GM13977 (cell line): ENCODE measurements around the gene LMF1.

Experiments
- DNase-seq: peaks from one replicate; pipeline ENCODE4 v3.0.0; 2012; ENCODE audit warnings: low spot score
- in situ Hi-C: fragments of 300-500 bp; cut with MboI; formaldehyde crosslinking; loops from one replicate; pipeline ENCODE4 v1.12.0; 2022; ENCODE audit warnings: low sequenced_read_pairs, low pct_unique_long_range_greater_than_20kb, mixed read lengths, inconsistent platforms; ENCODE audit not compliant: unreplicated experiment
- TF ChIP-seq, protein P1 (sequence below): IDR thresholded peaks from 2 replicates; pipeline ENCODE4 v1.5.1; 2012; ENCODE audit warnings: mild to moderate bottlenecking, control low read depth; ENCODE audit not compliant: insufficient read depth; ENCODE audit errors: extremely low read depth, missing control alignments

LMF1 gene

DNA sequence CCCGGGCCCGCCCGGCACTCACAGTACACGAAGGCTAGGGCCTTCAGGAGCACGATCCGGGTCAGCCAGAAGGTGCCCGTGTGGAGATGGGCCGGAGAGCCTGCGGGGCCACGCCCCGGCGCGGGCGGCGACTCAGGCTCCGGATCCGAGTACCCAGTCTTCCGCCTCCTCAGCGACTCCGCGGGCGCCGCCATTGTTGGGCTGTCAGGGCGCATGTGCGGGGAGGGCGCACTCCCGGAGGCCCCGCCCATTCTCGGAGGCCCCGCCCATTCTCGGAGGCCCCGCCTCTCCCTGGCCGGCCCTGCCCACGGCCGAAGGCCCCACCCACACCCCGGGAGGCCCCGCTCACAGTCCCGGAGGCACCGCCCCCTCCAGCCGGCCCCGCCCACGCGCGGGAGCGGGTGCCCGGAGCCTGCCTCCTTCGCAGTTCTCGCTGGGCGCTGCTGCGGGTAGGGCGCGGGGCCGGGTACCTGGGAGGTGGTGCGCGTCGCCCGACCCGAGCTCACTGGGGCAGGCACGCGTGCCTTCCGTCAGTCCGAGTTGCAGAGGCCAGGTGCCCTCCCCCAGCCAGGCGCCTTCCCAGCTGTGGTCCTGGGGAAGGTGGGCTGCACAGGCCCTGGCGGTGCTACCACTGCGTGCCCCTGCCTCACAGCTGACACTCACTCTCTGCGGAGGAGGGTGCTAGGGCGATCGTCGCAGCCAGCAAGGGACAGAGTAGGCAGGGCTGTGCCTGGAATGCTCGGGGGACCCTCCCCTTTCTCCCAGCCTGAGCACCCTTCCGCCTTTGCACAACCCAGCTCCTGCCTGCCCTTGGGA is at the start of gene LMF1:
TSS of gene LMF1 (minus strand) at position 219 of the 816 bp plus-strand sequence. CDS start at position 215, 4 bp downstream.
- DNase-seq, result peak; percentile 100
- TF ChIP-seq, protein P1, sequence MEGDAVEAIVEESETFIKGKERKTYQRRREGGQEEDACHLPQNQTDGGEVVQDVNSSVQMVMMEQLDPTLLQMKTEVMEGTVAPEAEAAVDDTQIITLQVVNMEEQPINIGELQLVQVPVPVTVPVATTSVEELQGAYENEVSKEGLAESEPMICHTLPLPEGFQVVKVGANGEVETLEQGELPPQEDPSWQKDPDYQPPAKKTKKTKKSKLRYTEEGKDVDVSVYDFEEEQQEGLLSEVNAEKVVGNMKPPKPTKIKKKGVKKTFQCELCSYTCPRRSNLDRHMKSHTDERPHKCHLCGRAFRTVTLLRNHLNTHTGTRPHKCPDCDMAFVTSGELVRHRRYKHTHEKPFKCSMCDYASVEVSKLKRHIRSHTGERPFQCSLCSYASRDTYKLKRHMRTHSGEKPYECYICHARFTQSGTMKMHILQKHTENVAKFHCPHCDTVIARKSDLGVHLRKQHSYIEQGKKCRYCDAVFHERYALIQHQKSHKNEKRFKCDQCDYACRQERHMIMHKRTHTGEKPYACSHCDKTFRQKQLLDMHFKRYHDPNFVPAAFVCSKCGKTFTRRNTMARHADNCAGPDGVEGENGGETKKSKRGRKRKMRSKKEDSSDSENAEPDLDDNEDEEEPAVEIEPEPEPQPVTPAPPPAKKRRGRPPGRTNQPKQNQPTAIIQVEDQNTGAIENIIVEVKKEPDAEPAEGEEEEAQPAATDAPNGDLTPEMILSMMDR, result no peak
- in situ Hi-C loops, result no loop called here

DNA sequence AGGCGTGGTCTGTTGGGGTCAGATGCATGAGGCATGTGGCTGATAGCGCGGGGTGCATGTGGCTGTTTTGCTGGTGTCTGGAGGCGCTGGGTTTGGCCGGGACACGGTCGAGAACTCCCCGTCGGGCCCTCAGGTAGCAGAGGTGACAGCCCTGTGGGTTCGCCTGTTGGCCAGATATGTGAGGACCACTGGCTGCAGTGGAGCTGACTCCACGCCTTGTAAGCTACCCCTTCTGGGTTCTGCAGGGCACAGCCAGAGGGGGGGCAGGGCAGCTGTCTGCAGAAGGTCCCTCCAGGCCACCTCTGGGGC is 49.3 kb upstream of the LMF1 start:
- in situ Hi-C loops, result no loop called here
- DNase-seq, result no peak
- TF ChIP-seq, protein P1, result no peak

DNA sequence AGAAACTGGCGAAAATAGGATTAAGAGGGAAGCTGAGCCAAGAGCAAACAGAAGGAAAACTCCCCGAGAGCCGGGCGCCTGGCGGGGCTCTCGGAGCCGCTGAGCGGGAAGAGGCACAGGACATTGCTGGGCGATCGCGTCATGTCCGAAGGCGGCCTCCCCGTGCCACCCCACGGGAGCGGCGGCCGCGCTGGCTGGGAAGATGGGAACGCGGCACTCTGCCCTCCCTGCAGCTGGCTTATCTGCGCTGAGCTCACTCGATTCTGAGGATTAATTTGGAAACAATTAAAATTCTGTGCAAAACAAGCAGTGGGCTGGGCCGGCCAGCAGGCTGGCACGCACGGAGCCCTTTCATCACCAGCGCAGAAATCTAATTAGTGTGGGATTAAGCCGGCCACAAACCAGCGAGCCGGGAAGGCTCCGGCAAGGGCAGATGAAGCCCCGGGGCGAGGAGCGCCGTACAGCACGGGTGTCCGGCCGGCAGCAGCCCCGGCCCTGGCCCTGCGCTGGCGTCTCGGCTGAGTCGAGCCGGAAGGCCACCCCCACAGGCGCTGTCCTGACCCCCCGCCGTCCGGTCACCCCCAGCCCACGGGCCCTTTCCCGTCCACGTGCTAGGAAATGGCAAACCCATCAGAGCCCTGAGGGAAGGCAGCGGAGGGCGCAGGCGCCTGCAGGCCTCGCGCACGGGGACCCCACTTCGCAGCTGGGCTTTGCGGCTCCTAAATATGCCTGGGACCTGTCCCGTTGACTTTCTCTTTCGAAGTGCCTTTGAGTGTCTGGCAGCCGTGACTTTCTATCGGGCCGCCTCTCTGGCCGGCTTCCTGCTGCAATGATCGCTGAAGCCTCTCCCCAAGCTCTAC is 48.7 kb upstream of the LMF1 start:
- in situ Hi-C loops, result no loop called here
- TF ChIP-seq, protein P1, result no peak
- no peak for DNase-seq

DNA sequence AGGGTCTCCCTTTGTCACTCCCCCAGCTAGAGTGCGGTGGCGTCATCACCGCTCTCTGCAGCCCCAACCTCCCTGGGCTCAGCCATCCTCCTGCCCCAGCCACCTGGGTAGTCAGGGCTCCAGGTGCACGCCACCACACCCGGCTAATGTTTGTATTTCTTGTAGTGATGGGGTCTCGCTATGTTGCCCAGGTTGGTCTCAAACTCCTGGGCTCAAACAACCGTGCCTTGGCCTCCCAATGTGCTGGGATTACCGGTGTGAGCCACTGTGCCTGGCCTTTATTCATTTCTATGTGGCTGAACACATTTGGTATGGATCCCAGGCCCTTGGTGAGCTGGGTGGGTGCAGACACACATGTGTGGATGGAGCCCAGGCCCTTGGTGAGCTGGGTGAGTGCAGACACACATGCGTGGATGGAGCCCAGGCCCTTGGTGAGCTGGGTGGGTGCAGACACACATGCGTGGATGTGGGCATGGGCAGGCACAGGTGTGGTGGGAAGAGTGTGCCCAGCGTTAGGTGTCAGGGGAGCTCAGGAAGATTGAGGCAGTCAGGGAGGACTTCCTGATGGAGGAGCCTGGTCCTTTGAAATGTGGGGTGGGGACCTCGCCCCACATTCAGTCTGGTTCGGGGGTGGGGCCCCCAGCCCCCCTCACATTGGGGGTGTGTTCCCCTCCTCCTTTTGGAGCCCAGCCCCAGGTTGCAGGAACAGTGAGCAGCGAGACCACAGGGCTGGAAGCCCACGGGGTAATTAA is 47.8 kb upstream of the LMF1 start:
- TF ChIP-seq, protein P1, result no peak
- DNase-seq, result no peak
- in situ Hi-C loops, result no loop called here

DNA sequence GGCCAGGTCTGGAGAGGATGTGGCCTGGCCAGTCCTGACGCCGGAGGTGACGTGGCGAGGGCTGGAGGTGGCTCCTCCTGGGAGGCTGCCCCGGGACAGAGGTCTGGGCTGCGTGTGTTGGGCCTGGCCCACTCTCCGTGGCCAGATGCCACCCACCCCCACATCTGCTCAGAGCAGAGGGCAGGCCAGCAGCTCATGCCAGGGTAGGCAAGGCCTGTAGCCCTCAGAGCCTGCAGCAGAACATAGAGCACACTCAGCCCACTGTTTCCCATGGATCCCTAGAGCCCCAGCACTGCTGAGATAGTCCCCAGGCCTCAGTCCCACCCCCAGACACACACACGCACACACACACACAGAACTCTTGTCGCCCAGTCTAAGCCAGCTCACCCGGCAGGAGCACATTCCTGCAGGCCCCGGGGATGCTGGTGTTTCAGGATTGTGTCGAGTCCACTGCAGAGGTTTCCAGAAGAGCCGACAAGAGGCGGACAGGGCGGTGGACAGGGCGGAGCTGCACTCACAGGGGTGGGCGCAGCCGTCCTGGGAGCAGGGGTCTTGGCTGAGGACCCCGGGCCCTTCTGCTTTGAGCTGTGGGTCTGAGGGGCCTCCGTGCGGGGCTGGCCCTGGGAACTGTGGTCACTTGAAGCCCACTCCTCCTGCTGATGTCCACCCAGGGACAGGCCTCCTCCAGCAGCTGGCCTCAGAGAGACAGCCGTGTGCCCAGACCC is 44.1 kb upstream of the LMF1 start:
- in situ Hi-C loops, result no loop called here
- TF ChIP-seq, protein P1, result no peak

DNA sequence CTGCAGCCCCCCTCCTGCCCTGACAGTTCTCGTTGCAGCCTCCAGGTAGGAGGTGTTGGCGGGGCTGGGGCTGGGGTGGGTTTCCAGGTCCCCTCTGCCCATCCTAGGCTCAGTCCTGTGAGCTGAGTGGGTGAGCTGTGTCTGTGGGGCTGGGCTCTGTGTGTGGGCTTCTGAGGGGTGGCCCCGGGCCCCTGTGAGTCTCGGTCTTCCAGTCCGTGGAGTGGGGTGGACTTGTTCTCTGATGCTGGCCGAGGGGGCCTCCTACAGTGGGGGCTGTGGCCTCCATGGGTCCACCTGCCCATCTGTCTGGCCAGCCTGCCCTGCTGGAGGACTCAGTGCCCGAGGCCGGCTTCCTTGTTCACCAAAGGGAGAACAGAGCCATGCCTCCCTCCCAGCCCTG is 43.4 kb upstream of the LMF1 start:
- no peak for DNase-seq
- in situ Hi-C loops, result no loop called here
- TF ChIP-seq, protein P1, result no peak

More for the DNA sequence above, 44.1 kb upstream of the LMF1 start:
- no peak for DNase-seq
